T-helper 2 cell treated with Interferon-gamma antibody and Interleukin-4, amounts not matched to agents 5 μg/mL and 100 μg/mL, for 36 hours (primary cell): ENCODE measurements around the gene NMT2.

Experiments used
- DNase-seq: peaks from one replicate; pipeline ENCODE4 v3.0.0; 2021; ENCODE audit warnings: low spot score
- H3K27ac Mint-ChIP-seq: one replicate; pipeline ENCODE4 v1.8.0; 2021; ENCODE audit warnings: mild to moderate bottlenecking, mixed read lengths
- H3K27me3 Mint-ChIP-seq: one replicate; pipeline ENCODE4 v1.8.0; 2021; ENCODE audit warnings: low read depth, mixed read lengths
- H3K36me3 Mint-ChIP-seq: one replicate; pipeline ENCODE4 v1.8.0; 2021; ENCODE audit warnings: low read depth, mixed read lengths
- H3K4me1 Mint-ChIP-seq: one replicate; pipeline ENCODE4 v1.8.0; 2021; ENCODE audit warnings: low read depth, mixed read lengths
- H3K4me3 Mint-ChIP-seq: one replicate; pipeline ENCODE4 v1.8.0; 2022; ENCODE audit warnings: mild to moderate bottlenecking, moderate library complexity, mixed read lengths
- H3K9me3 Mint-ChIP-seq: one replicate; pipeline ENCODE4 v1.8.0; 2021; ENCODE audit warnings: mixed read lengths

The NMT2 gene

DNA sequence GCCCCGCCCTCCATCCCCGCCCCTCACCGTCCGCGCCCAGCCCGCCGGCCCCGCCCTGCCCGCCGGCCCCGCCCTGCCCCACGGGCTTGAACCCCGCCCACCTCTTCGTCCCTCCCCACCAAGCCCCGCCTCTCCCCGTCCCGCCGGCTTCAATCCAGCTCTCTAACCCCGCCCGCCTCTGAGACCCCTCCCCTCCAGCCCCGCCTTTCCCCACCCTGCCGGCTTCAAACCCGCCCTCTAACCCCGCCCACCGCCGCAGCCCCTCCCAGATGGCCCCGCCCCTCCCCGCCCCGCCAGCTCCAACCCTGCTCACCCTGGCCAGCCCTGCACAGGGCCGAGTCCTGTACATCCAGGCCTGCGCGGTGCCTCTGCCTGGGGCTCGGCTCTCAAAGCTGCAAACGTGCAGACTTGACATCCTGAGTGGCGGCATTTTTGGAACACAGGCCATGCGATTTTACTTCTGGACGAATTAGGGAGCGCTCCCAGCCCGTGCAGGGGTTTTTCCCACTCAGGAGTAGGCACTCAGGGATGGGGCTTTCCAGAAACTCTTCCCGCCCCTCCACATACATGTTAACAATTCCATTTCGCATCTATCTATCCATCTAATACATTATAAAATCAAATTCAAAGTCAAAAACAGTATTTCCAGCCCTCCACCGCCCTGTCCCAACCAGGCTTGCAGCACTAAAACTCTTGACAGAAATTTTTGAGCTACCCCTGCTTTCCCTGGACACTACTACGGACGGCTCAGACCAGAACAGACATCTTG lies 477 bp upstream of the NMT2 start:
- H3K27me3 Mint-ChIP-seq: no peaks in the 10 kb centered on the region
- peaks cover 60% of the 10 kb centered on the region for H3K4me1 Mint-ChIP-seq
- no peaks in the 10 kb centered on the region for H3K9me3 Mint-ChIP-seq
- H3K27ac Mint-ChIP-seq: peak overlapping the region; percentile 89
- H3K36me3 Mint-ChIP-seq: peaks cover 14% of the 10 kb centered on the region
- H3K4me3 Mint-ChIP-seq: peak overlapping the region; percentile 78
- peak; percentile 85 for DNase-seq

- H3K4me1 Mint-ChIP-seq: peaks cover 60% of the 10 kb centered on the region
- peaks cover 24% of the 10 kb centered on the region for H3K36me3 Mint-ChIP-seq
- H3K27ac Mint-ChIP-seq: peak overlapping the region; percentile 84
- peak overlapping the region; percentile 99 for H3K4me3 Mint-ChIP-seq
- no peaks in the 10 kb centered on the region for H3K27me3 Mint-ChIP-seq
- DNase-seq: peak; percentile 50
- no peaks in the 10 kb centered on the region for H3K9me3 Mint-ChIP-seq
These were observed 842 bp downstream of the NMT2 start for GRCh38 chr10:15167411-15168290.

DNA sequence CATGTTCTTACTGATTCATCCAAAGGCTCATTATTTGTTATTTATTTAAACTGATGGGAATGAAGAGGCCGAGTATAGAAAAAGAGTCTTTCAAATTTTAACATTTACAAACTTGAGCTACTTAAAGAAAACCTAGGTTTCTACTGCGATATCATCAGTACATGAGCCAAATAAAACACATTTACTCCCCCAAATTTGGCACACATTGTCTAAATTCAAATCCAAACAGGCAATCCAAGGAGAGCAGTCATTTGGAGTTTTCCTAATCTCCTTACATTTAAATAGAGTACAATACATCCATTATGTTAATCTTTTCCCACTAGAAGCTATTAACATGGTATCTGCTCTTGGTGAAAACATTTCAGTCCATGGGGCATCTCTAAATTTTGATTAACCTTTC lies 2.2 kb downstream of the NMT2 start:
- Mint-ChIP-seq H3K4me1 (peaks cover 59% of the 10 kb centered on the region), H3K9me3 (no peaks in the 10 kb centered on the region), H3K27ac (no peak overlapping the region), H3K27me3 (no peaks in the 10 kb centered on the region), H3K4me3 (peak overlapping the region; percentile 99), H3K36me3 (peaks cover 24% of the 10 kb centered on the region)
- no peak for DNase-seq

DNA sequence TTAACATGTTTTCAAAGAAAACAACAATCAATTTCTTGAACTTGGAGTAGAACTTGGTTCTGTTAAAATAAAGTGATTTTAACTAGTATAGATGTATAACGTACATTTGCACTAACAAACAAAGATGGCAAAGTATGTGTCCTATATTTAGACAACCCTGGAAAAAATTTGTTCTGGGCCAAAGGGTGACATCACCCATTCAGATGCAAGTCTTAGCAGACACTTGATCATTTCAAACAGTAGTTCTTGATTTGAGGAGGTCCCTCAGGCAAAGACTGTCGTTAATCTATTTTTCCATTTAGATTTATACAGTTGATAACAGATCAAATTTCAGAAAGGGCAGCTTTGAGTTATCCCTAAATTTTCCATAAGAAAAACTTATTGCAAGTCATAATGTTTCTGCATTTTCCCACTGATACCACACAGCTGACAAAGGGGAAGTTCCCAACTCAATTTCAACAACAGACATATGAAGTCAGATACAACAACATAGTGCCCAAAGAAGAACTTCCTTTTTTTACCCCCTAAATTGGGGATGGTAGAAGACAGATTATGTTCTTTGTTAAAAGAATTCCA lies 5.2 kb downstream of the NMT2 start:
- DNase-seq: no peak
- Mint-ChIP-seq H3K36me3 (peaks cover 32% of the 10 kb centered on the region), H3K27me3 (no peaks in the 10 kb centered on the region), H3K9me3 (no peaks in the 10 kb centered on the region), H3K27ac (no peak overlapping the region), H3K4me1 (peaks cover 46% of the 10 kb centered on the region), H3K4me3 (no peak overlapping the region)

- DNase-seq: no peak
- no peaks in the 10 kb centered on the region for H3K9me3 Mint-ChIP-seq
- no peak overlapping the region for H3K4me3 Mint-ChIP-seq
- H3K27me3 Mint-ChIP-seq: no peaks in the 10 kb centered on the region
- peaks cover 30% of the 10 kb centered on the region for H3K4me1 Mint-ChIP-seq
- peaks cover 38% of the 10 kb centered on the region for H3K36me3 Mint-ChIP-seq
- H3K27ac Mint-ChIP-seq: no peak overlapping the region
These were observed 9.5 kb downstream of the NMT2 start for GRCh38 chr10:15158972-15159371.

GRCh38 chr10:15158448-15158847 lies 10.0 kb downstream of the NMT2 start:
- H3K9me3 Mint-ChIP-seq: no peaks in the 10 kb centered on the region
- peaks cover 35% of the 10 kb centered on the region for H3K36me3 Mint-ChIP-seq
- no peak overlapping the region for H3K4me3 Mint-ChIP-seq
- no peak for DNase-seq
- peaks cover 27% of the 10 kb centered on the region for H3K4me1 Mint-ChIP-seq
- H3K27me3 Mint-ChIP-seq: no peaks in the 10 kb centered on the region
- no peak overlapping the region for H3K27ac Mint-ChIP-seq

DNA sequence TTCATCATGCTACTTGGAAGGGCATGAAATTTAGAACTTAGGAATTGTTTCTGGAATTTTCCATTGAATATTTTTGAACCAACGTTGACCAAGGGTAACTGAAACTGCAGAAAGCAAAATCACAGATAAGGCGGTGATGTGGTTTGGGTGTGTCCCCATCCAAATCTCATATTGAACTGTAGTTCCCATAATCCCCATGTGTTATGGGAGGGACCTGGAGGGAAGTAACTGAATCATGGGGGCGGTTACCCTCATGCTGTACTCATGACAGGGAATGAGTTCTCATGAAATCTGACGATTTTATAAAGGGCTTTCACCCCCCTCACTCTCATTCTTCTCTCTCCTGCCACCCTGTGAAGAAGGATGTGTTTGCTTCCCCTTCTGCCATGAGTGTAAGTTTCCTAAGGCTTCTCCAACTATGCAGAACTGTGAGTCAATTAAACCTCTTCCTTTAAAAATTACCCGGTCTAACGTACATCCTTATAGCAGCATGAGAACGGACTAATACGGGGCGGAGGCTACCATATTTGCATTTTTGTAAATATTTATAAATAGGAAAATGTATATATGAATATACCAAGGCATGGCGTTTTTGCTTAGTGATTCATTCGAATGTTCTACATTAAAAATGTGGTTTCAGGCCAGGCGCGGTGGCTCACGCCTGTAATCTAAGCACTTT lies 12.4 kb downstream of the NMT2 start:
- Mint-ChIP-seq H3K27ac (no peak overlapping the region), H3K36me3 (peaks cover 34% of the 10 kb centered on the region), H3K27me3 (no peaks in the 10 kb centered on the region), H3K4me3 (no peak overlapping the region), H3K4me1 (peaks cover 28% of the 10 kb centered on the region), H3K9me3 (no peaks in the 10 kb centered on the region)
- no peak for DNase-seq

DNA sequence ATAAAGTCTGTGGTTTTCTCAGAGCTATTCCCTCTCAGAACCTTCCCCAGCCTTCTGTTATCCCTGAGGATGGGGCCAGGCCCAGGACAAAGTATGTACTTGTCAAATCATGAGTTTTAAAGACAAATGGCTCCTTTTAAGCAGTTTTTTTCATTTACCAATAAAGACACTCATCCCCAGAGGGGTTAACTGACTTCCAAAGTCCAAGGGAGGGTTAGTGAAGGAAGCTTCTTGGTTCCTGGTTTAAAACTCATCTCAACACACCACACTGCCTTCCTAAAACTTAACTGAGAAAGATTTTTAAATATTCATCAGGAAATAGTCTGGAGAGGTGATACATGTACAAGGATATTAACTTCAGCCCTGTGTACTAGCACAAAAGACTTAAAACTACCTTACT lies 15.9 kb downstream of the NMT2 start:
- H3K27ac Mint-ChIP-seq: no peak overlapping the region
- H3K36me3 Mint-ChIP-seq: peaks cover 35% of the 10 kb centered on the region
- no peaks in the 10 kb centered on the region for H3K27me3 Mint-ChIP-seq
- H3K9me3 Mint-ChIP-seq: peaks cover 3% of the 10 kb centered on the region
- no peak overlapping the region for H3K4me3 Mint-ChIP-seq
- DNase-seq: no peak
- H3K4me1 Mint-ChIP-seq: peaks cover 23% of the 10 kb centered on the region

DNA sequence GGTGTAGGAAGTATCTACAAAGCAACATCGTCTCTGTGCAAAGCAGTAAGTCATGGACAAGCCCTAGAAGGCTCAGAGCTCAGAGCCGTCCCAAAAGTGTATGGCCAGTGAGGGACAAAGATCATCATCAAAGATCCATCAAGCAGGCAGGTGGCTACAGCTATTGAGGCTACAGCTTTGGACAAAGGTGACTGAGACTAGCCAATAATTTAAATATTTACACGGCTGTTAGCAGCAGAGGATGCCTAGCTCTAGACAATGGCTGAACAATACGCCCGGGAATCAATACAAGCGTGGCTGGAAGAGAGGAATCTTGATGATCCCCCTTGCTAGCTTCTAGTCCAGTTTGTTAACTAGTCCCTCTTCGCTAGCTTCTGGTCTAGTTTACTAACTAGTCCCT lies 17.9 kb downstream of the NMT2 start:
- Mint-ChIP-seq H3K27me3 (no peaks in the 10 kb centered on the region), H3K36me3 (peaks cover 28% of the 10 kb centered on the region), H3K4me3 (no peak overlapping the region), H3K27ac (no peak overlapping the region), H3K9me3 (peaks cover 3% of the 10 kb centered on the region), H3K4me1 (peaks cover 27% of the 10 kb centered on the region)
- DNase-seq: no peak

DNA sequence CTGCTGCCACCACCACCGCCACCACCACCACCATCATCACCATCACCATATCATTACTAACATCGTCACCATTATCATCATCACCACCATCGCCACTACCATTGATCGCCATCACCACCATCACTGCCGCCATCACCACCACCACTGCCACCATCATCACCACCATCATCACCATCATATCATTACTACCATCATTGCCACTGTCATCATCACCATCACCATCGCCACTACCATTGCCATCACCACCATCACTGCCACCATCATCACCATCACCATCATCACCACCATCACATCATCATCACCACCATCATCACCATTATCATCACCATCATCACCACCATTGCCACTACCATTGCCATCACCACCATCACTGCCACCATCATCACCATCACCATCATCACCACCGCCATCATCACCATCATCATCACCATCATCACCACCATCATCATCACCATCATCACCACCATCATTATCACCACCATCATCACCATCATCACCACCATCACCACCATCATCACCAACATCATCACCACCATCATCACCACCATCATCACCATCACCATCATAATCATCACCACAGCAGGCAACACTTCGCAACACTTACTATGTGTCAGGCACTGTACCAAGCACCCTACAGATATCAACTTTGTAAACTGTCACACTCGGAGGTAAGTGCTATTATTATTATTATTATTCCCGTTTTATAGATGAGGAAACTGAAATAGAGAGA lies 19.3 kb downstream of the NMT2 start:
- Mint-ChIP-seq H3K4me1 (peaks cover 34% of the 10 kb centered on the region), H3K9me3 (peaks cover 3% of the 10 kb centered on the region), H3K27ac (no peak overlapping the region), H3K36me3 (peaks cover 24% of the 10 kb centered on the region), H3K27me3 (no peaks in the 10 kb centered on the region), H3K4me3 (no peak overlapping the region)
- DNase-seq: no peak

DNA sequence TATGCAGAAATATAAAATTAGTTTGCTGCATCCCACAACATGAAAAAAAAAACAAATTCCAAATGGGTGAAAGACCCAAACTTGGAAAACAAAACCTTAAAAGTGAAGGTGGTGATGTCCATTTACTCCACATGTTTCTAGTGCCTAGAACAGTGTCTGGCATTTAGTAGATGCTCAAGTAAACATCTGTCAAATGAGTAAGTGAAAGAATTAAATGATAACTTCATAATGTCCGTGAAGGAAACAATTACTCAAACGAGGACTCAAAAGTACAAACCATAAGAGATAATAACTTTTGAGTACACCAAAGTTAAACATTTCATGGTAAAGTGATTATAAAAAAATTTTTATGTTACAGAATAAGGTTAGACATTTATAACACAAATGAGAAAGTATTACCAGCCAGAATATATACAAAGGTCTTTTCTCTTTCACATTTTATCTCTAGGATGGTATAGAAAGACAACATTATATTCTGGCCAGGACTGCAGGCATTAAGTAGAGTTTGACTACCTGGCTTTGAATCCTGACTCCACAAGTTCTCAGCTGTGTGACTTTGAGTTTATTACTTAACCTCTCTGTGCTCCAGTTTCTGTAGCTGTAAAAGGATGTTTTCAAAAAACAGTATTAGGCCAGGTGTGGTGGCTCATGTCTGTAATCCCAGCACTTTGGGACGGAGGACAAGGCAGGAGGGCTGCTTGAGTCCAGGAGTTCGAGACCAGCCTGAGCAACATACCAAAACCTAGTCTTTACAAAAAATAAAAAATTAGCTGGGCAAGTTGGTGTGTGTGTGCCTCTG lies 20.7 kb downstream of the NMT2 start:
- Mint-ChIP-seq H3K4me1 (peaks cover 36% of the 10 kb centered on the region), H3K27me3 (no peaks in the 10 kb centered on the region), H3K36me3 (peaks cover 20% of the 10 kb centered on the region), H3K4me3 (no peak overlapping the region), H3K27ac (no peak overlapping the region), H3K9me3 (peaks cover 3% of the 10 kb centered on the region)
- DNase-seq: no peak

GRCh38 chr10:15146366-15146765 lies 22.1 kb downstream of the NMT2 start:
- no peaks in the 10 kb centered on the region for H3K27me3 Mint-ChIP-seq
- H3K9me3 Mint-ChIP-seq: peaks cover 3% of the 10 kb centered on the region
- DNase-seq: no peak
- H3K36me3 Mint-ChIP-seq: peaks cover 17% of the 10 kb centered on the region
- H3K27ac Mint-ChIP-seq: peak overlapping the region; percentile 41
- H3K4me3 Mint-ChIP-seq: no peak overlapping the region
- H3K4me1 Mint-ChIP-seq: peaks cover 44% of the 10 kb centered on the region

DNA sequence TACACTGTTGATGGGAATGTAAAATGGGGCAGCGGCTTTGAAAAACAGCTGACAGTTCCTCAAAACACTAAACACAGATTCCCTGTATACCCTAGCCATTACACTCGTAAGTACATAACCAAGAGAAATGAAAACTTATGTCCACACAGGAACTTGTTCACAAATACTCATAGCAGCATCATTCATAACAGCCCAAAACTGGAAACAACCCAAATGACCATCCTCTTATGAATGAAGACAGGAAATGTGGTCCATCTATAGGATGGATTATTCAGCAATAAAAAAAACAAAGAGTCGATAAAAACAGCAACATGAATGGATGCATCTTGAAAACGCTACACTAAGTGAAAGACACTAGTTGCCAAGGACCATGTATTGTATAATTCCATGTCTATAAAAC lies 23.7 kb downstream of the NMT2 start:
- no peak overlapping the region for H3K27ac Mint-ChIP-seq

More for the DNA sequence above, 23.7 kb downstream of the NMT2 start:
- peaks cover 19% of the 10 kb centered on the region for H3K36me3 Mint-ChIP-seq
- no peaks in the 10 kb centered on the region for H3K27me3 Mint-ChIP-seq
- H3K4me3 Mint-ChIP-seq: no peak overlapping the region
- H3K9me3 Mint-ChIP-seq: peaks cover under 1% of the 10 kb centered on the region
- peaks cover 54% of the 10 kb centered on the region for H3K4me1 Mint-ChIP-seq
- DNase-seq: no peak
